SH-SY5Y (cell line): Measurements from ENCODE around the gene GSK3B.

Experiments
- GATA2 ChIP-seq: IDR thresholded peaks from 2 replicates; pipeline ENCODE4 v1.6.1; 2011; ENCODE audit warnings: mild to moderate bottlenecking, low read depth, low read length
- GATA3 ChIP-seq: IDR thresholded peaks from 2 replicates; pipeline ENCODE4 v1.6.1; 2011; ENCODE audit warnings: low read depth, mild to moderate bottlenecking, low read length, moderate library complexity

GRCh38 chr3:120095979-120096426 lies 1.8 kb upstream of the GSK3B start:
- TF ChIP-seq GATA3 (no peak), GATA2 (no peak)
